ENCODE results near the gene DSG2.
"Not testable (repeated sequence)": the region's sequence is repeated elsewhere in the genome, so short reads cannot be mapped to it uniquely, and the experiment has no call there.

Gene DSG2

GRCh38 chr18:31500051-31500688 is 2.2 kb downstream of the DSG2 start:
- no peak for DNase-seq (ENCODE audit: low read depth)

GRCh38 chr18:31503011-31503410 is 5.0 kb downstream of the DSG2 start:
- DNase-seq (ENCODE audit: low read depth) = no peak

GRCh38 chr18:31504455-31505147 is 6.6 kb downstream of the DSG2 start:
- DNase-seq (ENCODE audit: low read depth) = no peak

- no peak for DNase-seq (ENCODE audit: low read depth)
Observed at GRCh38 chr18:31505156-31505555, 7.2 kb downstream of the DSG2 start.

- DNase-seq (ENCODE audit: low read depth) = no peak
Observed at GRCh38 chr18:31506024-31506742, 8.2 kb downstream of the DSG2 start.

- not testable (repeated sequence) for DNase-seq (ENCODE audit: low read depth)
Observed at GRCh38 chr18:31507124-31507523, 9.1 kb downstream of the DSG2 start.

GRCh38 chr18:31508781-31509180 is 10.8 kb downstream of the DSG2 start:
- no peak for DNase-seq (ENCODE audit: low read depth)

- DNase-seq (ENCODE audit: low read depth) = no peak
Observed at GRCh38 chr18:31509571-31509970, 11.6 kb downstream of the DSG2 start.

- no peak for DNase-seq (ENCODE audit: low read depth)
Observed at GRCh38 chr18:31510319-31510718, 12.3 kb downstream of the DSG2 start.

GRCh38 chr18:31511098-31511497 is 13.1 kb downstream of the DSG2 start:
- no peak for DNase-seq (ENCODE audit: low read depth)

- DNase-seq (ENCODE audit: low read depth) = no peak
Observed at GRCh38 chr18:31512203-31512764, 14.3 kb downstream of the DSG2 start.

GRCh38 chr18:31513189-31513935 is 15.4 kb downstream of the DSG2 start:
- DNase-seq (ENCODE audit: low read depth) = no peak

- no peak for DNase-seq (ENCODE audit: low read depth)
Observed at GRCh38 chr18:31516437-31516836, 18.5 kb downstream of the DSG2 start.

- no peak for DNase-seq (ENCODE audit: low read depth)
Observed at GRCh38 chr18:31526374-31526773, 28.4 kb downstream of the DSG2 start.

GRCh38 chr18:31533236-31533635 is 35.3 kb downstream of the DSG2 start:
- DNase-seq (ENCODE audit: low read depth) = no peak

GRCh38 chr18:31538837-31539236 is 40.9 kb downstream of the DSG2 start:
- no peak for DNase-seq (ENCODE audit: low read depth)

- no peak for DNase-seq (ENCODE audit: low read depth)
Observed at GRCh38 chr18:31546476-31546875, 48.5 kb downstream of the DSG2 start.

- DNase-seq (ENCODE audit: low read depth) = no peak
Observed at GRCh38 chr18:31548853-31549252, 50.9 kb downstream of the DSG2 start.

- no peak for DNase-seq (ENCODE audit: low read depth)
Observed at GRCh38 chr18:31549416-31549815, 51.4 kb downstream of the DSG2 start.

- no peak for DNase-seq (ENCODE audit: low read depth)
Observed at GRCh38 chr18:31551883-31552282, 53.9 kb downstream of the DSG2 start.

GRCh38 chr18:31553800-31554199 is 55.8 kb downstream of the DSG2 start:
- no peak for DNase-seq (ENCODE audit: low read depth)

- no peak for DNase-seq (ENCODE audit: low read depth)
Observed at GRCh38 chr18:31554776-31555175, 56.8 kb downstream of the DSG2 start.

All from stimulated activated CD8-positive, alpha-beta memory T cell treated with anti-CD3 and anti-CD28 coated beads, Interleukin-4, amount 100 ng/mL, for 24 hours (primary cell).